ENCODE data around the gene CLASP2. TPM values are rescaled to one million over a fixed set of nuclear protein-coding genes. Genes with fewer than 3 reads are reported as not detected.

Gene CLASP2
- total and polyA plus RNA-seq, 3 experiments from 2014 or later, result 13.7 to 53.8 (median 47.0) TPM

DNA sequence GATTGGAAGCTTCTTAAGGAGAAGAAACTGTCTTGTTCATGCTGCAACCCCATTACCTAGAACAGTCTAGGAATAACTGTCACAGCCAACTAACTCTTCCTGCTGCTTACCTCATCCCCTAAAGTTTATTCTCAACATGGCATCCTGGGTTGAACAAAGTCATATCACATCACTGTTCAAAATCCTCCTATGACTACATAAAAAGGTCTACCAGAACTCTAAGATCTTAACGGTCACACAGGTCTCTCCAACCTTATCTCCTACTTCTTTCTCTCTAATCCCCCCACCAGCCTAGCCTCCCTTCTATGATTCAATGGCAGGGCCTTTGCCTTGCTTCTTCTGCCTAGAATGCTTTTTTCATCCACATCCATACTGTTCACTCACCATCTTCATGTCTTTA lies 69.3 kb downstream of the CLASP2 start:
- no peak overlapping the region for H3K4me3 ChIP-seq (ENCODE audit: low read length)
- H3K4me1 ChIP-seq (ENCODE audit: insufficient read depth, low read length), result peaks cover 4% of the 10 kb centered on the region
- peaks cover 0 to 2% of the 10 kb centered on the region in 2 donors for H3K27me3 Mint-ChIP-seq
- no peaks in the 10 kb centered on the region for H3K36me3 ChIP-seq (ENCODE audit: insufficient read depth, low read length)
- no peaks in the 10 kb centered on the region for H3K27me3 ChIP-seq (ENCODE audit: insufficient read depth, low read length, poor library complexity, severe bottlenecking)
- H3K4me3 Mint-ChIP-seq, result no peak overlapping the region
- H3K9me3 ChIP-seq (ENCODE audit: low read length), result no peaks in the 10 kb centered on the region
- ChIA-PET POLR2A (no interaction called here), CTCF (no interaction called here)
- H3K27ac ChIP-seq (ENCODE audit: low read depth, low read length), result no peak overlapping the region
- H3K36me3 Mint-ChIP-seq, result peaks cover 0 to 9% (median under 1%) of the 10 kb centered on the region in 3 donors
- H3K4me1 Mint-ChIP-seq, result peaks cover 21 to 46% (median 28%) of the 10 kb centered on the region in 3 donors
- no peak for DNase-seq
- H3K27ac Mint-ChIP-seq, result peak overlapping the region in 3 of 8 donors; percentile 4 to 47 (median 5)
- H3K9me3 Mint-ChIP-seq, result no peaks in the 10 kb centered on the region

DNA sequence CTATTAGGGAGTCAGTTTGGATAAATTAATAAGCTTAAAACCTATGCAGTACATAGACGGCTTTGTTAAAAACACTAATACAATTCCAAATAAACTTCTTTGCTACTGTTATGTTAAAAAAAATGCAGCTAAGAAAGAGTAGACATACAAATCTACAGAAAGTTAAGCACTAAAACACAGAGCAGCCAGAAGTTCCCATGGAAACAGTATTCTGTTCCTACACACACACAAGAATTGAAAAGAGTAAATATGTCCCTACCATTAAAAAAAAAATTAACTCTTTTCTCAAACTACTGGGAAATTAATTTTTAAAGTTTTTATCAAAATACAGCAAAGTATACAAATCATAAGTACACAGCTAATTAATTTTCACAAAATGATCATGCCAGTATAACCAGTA lies 71.6 kb downstream of the CLASP2 start:
- no peaks in the 10 kb centered on the region for H3K36me3 ChIP-seq (ENCODE audit: insufficient read depth, low read length)
- Mint-ChIP-seq H3K9me3 (no peaks in the 10 kb centered on the region), H3K36me3 (peaks cover 0 to 18% (median 2%) of the 10 kb centered on the region in 3 donors), H3K4me1 (peaks cover 15 to 30% (median 18%) of the 10 kb centered on the region in 3 donors), H3K27ac (no peak overlapping the region), H3K27me3 (no peaks in the 10 kb centered on the region), H3K4me3 (no peak overlapping the region)
- peaks cover 4% of the 10 kb centered on the region for H3K4me1 ChIP-seq (ENCODE audit: insufficient read depth, low read length)
- ChIA-PET POLR2A (no interaction called here), CTCF (interaction anchor here (1.0 to 2.2 kb wide), 2 partner anchors 10 to 140 kb away, joined by 4 to 15 read pairs; no protein-coding TSS in a partner anchor)
- no peak for DNase-seq
- no peak overlapping the region for H3K4me3 ChIP-seq (ENCODE audit: low read length)
- H3K9me3 ChIP-seq (ENCODE audit: low read length), result no peaks in the 10 kb centered on the region
- H3K27me3 ChIP-seq (ENCODE audit: insufficient read depth, low read length, poor library complexity, severe bottlenecking), result no peaks in the 10 kb centered on the region
- H3K27ac ChIP-seq (ENCODE audit: low read depth, low read length), result no peak overlapping the region

DNA sequence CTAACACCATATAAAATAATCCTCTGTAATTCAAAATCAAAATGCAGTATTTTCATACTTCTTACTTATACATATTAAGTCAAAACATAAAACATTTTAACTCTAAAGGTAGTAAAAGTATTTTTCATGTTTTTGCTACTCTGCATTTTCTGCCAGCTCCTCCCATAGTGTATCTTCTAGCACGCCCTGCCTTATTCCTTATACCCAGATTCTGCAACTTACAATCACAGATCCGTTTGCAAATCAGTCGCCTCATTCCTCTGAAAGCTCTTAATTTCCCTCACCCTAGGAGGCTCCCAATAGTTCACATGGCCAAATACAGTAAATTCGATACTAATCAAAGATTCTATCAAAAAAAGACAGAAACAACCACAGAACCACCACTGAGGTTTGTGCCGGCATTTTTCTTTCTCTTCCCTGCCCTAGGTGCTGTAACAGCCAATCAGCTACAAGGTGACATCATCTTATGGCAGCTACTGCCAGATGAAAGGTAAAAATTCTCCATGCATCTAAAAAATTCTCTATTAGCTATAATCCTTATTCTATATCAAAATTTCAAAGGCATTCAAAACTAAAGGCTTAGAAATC lies 72.9 kb downstream of the CLASP2 start:
- CTCF ChIA-PET, result interaction anchor here (2.2 kb wide), 1 partner anchor 141 kb away, joined by 15 read pairs; no protein-coding TSS in a partner anchor
- no peaks in the 10 kb centered on the region for H3K9me3 Mint-ChIP-seq
- Histone ChIP-seq H3K36me3 (ENCODE audit: insufficient read depth, low read length) (no peaks in the 10 kb centered on the region), H3K27me3 (ENCODE audit: insufficient read depth, low read length, poor library complexity, severe bottlenecking) (no peaks in the 10 kb centered on the region), H3K27ac (ENCODE audit: low read depth, low read length) (no peak overlapping the region), H3K4me3 (ENCODE audit: low read length) (peak overlapping the region; percentile 51), H3K9me3 (ENCODE audit: low read length) (no peaks in the 10 kb centered on the region), H3K4me1 (ENCODE audit: insufficient read depth, low read length) (peaks cover 4% of the 10 kb centered on the region)
- peak overlapping the region; percentile 73 to 88 (median 80) for H3K4me3 Mint-ChIP-seq
- DNase-seq, result peak in 4 of 5 donors; percentile 12 to 53 (median 38)
- POLR2A ChIA-PET, result no interaction called here
- H3K36me3 Mint-ChIP-seq, result peaks cover 0 to 21% (median 2%) of the 10 kb centered on the region in 3 donors
- H3K4me1 Mint-ChIP-seq, result peaks cover 12 to 22% (median 15%) of the 10 kb centered on the region in 3 donors
- peak overlapping the region; percentile 8 to 94 (median 40) for H3K27ac Mint-ChIP-seq
- no peaks in the 10 kb centered on the region for H3K27me3 Mint-ChIP-seq

DNA sequence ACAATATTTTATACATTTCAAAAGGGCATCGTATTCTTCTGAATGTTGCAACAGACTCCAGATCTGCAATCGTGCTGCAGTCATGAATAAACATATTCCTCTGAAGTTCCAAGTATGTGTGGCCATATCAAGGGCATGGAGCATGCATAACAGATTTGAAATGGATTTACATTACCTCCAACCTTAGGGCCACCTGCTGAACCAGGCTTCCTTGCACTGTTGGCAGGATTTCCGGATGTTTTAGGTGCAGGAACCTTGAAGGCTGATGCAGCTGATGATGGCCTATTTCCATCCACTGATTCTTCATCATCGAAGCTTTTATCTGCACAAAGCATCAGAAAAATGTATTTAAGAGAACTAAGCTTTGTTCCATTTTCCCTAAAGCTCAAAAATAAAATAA lies 73.5 kb downstream of the CLASP2 start:
- CTCF ChIA-PET, result interaction anchor here (2.2 kb wide), 1 partner anchor 142 kb away, joined by 15 read pairs; no protein-coding TSS in a partner anchor
- Histone ChIP-seq H3K4me3 (ENCODE audit: low read length) (no peak overlapping the region), H3K9me3 (ENCODE audit: low read length) (no peaks in the 10 kb centered on the region), H3K27me3 (ENCODE audit: insufficient read depth, low read length, poor library complexity, severe bottlenecking) (no peaks in the 10 kb centered on the region), H3K36me3 (ENCODE audit: insufficient read depth, low read length) (no peaks in the 10 kb centered on the region), H3K27ac (ENCODE audit: low read depth, low read length) (no peak overlapping the region), H3K4me1 (ENCODE audit: insufficient read depth, low read length) (peaks cover 4% of the 10 kb centered on the region)
- no peaks in the 10 kb centered on the region for H3K27me3 Mint-ChIP-seq
- POLR2A ChIA-PET, result no interaction called here
- peaks cover 12 to 19% (median 14%) of the 10 kb centered on the region in 3 donors for H3K4me1 Mint-ChIP-seq
- peaks cover 0 to 24% (median 2%) of the 10 kb centered on the region in 3 donors for H3K36me3 Mint-ChIP-seq
- no peak overlapping the region for H3K27ac Mint-ChIP-seq
- H3K9me3 Mint-ChIP-seq, result no peaks in the 10 kb centered on the region
- no peak for DNase-seq
- peak overlapping the region in 1 of 7 donors; percentile 45 for H3K4me3 Mint-ChIP-seq

DNA sequence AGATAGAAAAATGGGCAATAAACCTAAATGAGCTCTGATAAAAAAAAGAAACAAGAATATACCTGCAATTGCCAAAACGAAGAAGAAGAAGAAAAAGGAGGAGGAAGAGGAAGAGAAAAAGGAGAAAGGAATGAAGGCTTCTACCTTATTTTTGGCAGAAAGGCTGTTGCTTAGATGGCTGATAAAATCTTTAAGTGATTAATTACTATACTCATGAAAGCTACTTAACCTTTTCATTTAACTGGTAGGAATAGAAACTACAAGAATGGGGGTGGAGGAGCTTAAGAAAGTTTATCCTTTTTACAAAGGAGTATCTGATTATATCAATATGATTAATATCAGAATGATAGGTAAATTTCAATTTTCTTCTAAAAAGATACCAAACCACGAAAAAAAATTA lies 75.2 kb downstream of the CLASP2 start:
- CTCF ChIA-PET, result interaction anchor here (0.7 to 1.5 kb wide), 2 partner anchors 133 to 144 kb away, joined by 3 to 4 read pairs; no protein-coding TSS in a partner anchor
- DNase-seq, result no peak

DNA sequence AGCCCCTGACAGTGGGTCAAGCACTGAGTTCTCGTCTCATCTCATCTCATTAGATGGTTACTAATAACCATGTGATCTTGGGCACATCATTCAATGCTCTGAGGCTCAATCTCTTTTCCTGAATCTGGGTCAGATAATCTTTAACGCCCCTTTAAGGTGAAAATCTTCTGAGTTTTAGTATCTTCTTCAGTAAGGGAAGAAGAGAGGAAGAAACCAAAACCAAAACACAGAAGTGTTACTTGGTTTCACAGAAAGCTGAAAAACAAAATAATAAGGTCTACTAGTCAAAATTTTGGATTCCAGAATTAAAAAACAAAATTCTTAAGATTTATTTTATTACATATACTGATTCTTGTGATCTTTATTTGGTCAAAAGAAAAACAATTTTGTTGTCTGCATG lies 78.2 kb downstream of the CLASP2 start:
- CTCF ChIA-PET, result interaction anchor here (2.5 kb wide), 1 partner anchor 147 kb away, joined by 5 read pairs; no protein-coding TSS in a partner anchor
- H3K36me3 ChIP-seq (ENCODE audit: insufficient read depth, low read length), result no peaks in the 10 kb centered on the region
- POLR2A ChIA-PET, result no interaction called here
- Mint-ChIP-seq H3K9me3 (no peaks in the 10 kb centered on the region), H3K27ac (no peak overlapping the region), H3K36me3 (peaks cover 0 to 34% (median 5%) of the 10 kb centered on the region in 3 donors), H3K4me1 (peaks cover under 1 to 3% (median 3%) of the 10 kb centered on the region in 3 donors), H3K4me3 (no peak overlapping the region), H3K27me3 (no peaks in the 10 kb centered on the region)
- no peak for DNase-seq
- H3K9me3 ChIP-seq (ENCODE audit: low read length), result no peaks in the 10 kb centered on the region
- H3K27me3 ChIP-seq (ENCODE audit: insufficient read depth, low read length, poor library complexity, severe bottlenecking), result no peaks in the 10 kb centered on the region
- H3K27ac ChIP-seq (ENCODE audit: low read depth, low read length), result no peak overlapping the region
- H3K4me1 ChIP-seq (ENCODE audit: insufficient read depth, low read length), result no peaks in the 10 kb centered on the region
- H3K4me3 ChIP-seq (ENCODE audit: low read length), result no peak overlapping the region

More for the DNA sequence above, 75.2 kb downstream of the CLASP2 start:
- POLR2A ChIA-PET, result no interaction called here
- Mint-ChIP-seq H3K4me1 (peaks cover 10 to 12% (median 11%) of the 10 kb centered on the region in 3 donors), H3K4me3 (no peak overlapping the region), H3K9me3 (no peaks in the 10 kb centered on the region), H3K36me3 (peaks cover 0 to 35% (median 5%) of the 10 kb centered on the region in 3 donors), H3K27ac (no peak overlapping the region), H3K27me3 (no peaks in the 10 kb centered on the region)
- H3K4me3 ChIP-seq (ENCODE audit: low read length), result no peak overlapping the region
- no peak overlapping the region for H3K27ac ChIP-seq (ENCODE audit: low read depth, low read length)
- no peaks in the 10 kb centered on the region for H3K36me3 ChIP-seq (ENCODE audit: insufficient read depth, low read length)
- H3K9me3 ChIP-seq (ENCODE audit: low read length), result no peaks in the 10 kb centered on the region
- H3K4me1 ChIP-seq (ENCODE audit: insufficient read depth, low read length), result peaks cover 4% of the 10 kb centered on the region
- H3K27me3 ChIP-seq (ENCODE audit: insufficient read depth, low read length, poor library complexity, severe bottlenecking), result no peaks in the 10 kb centered on the region

DNA sequence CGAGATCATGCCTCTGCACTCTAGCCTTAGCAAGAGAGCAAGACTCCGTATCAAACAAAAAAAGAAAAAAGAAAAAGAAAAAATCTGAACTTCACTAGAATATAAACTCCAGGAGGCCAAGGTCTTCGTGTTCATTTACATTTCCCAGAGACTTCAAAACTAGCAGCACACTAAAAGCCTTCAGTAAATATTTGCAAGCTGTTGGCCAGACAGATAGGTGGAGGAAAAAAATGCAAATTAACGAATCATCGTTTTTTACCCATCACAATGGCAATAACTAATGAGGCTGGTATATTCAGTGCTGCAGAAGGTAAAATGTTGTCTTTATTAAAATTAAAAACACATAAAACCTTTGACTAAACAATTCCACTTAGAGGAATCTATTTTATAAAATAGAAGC lies 80.6 kb downstream of the CLASP2 start:
- H3K4me1 ChIP-seq (ENCODE audit: insufficient read depth, low read length), result no peaks in the 10 kb centered on the region
- H3K27ac Mint-ChIP-seq, result no peak overlapping the region
- peaks cover 0 to 34% (median 8%) of the 10 kb centered on the region in 3 donors for H3K36me3 Mint-ChIP-seq
- ChIA-PET CTCF (interaction anchor here (0.6 to 1.7 kb wide), 5 partner anchors 9 to 162 kb away, joined by 3 to 7 read pairs (median 4); no protein-coding TSS in a partner anchor), POLR2A (no interaction called here)
- peaks cover 0 to 3% (median 2%) of the 10 kb centered on the region in 3 donors for H3K4me1 Mint-ChIP-seq
- no peaks in the 10 kb centered on the region for H3K9me3 Mint-ChIP-seq
- no peaks in the 10 kb centered on the region for H3K36me3 ChIP-seq (ENCODE audit: insufficient read depth, low read length)
- H3K9me3 ChIP-seq (ENCODE audit: low read length), result no peaks in the 10 kb centered on the region
- no peaks in the 10 kb centered on the region for H3K27me3 Mint-ChIP-seq
- H3K4me3 Mint-ChIP-seq, result no peak overlapping the region
- no peak overlapping the region for H3K4me3 ChIP-seq (ENCODE audit: low read length)
- H3K27me3 ChIP-seq (ENCODE audit: insufficient read depth, low read length, poor library complexity, severe bottlenecking), result no peaks in the 10 kb centered on the region
- DNase-seq, result no peak
- H3K27ac ChIP-seq (ENCODE audit: low read depth, low read length), result no peak overlapping the region

DNA sequence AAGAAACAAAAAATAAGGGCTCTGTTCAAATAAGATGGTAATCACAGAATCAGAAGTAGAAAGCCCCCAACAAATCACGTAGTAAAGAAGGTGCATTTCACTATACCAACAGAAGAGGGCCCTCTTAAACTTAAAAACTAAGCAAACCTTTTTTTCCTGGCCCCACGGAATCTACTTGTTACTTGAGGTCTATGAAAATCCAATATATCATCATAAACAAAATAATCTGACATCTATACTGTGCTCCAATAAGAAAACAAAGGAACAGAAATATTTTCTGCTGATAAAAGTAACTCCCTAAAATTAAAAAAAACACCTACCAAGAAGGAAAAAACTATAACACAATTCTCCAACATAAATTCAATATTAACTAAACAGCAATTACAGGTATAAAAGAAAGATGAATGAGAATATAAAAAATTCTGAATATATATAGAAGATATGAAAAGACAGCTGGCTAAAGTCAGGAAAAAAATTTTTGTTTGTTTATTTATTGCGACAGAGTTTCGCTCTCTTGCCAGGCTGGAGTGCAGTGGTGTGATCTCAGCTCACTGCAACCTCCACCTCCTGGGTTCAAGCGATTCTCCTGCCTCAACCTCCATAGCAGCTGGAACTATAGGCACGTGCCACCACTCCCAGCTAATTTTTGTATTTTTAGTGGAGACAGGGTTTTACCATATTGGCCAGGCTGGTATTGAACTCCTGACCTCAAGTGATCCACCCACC lies 81.8 kb downstream of the CLASP2 start:
- peaks cover 0 to 3% (median 2%) of the 10 kb centered on the region in 3 donors for H3K4me1 Mint-ChIP-seq
- peaks cover 0 to 34% (median 8%) of the 10 kb centered on the region in 3 donors for H3K36me3 Mint-ChIP-seq
- Histone ChIP-seq H3K36me3 (ENCODE audit: insufficient read depth, low read length) (no peaks in the 10 kb centered on the region), H3K9me3 (ENCODE audit: low read length) (no peaks in the 10 kb centered on the region), H3K27me3 (ENCODE audit: insufficient read depth, low read length, poor library complexity, severe bottlenecking) (no peaks in the 10 kb centered on the region), H3K4me3 (ENCODE audit: low read length) (no peak overlapping the region), H3K27ac (ENCODE audit: low read depth, low read length) (no peak overlapping the region), H3K4me1 (ENCODE audit: insufficient read depth, low read length) (no peaks in the 10 kb centered on the region)
- no peaks in the 10 kb centered on the region for H3K27me3 Mint-ChIP-seq
- peak in 2 of 5 donors; percentile 26 to 38 for DNase-seq
- POLR2A ChIA-PET, result interaction anchor here (0.7 kb wide), 1 partner anchor 197 kb away, joined by 3 read pairs; no protein-coding TSS in a partner anchor
- CTCF ChIA-PET, result interaction anchor here (0.9 to 1.7 kb wide), 4 partner anchors 10 to 163 kb away, joined by 3 to 7 read pairs (median 4); no protein-coding TSS in a partner anchor
- no peaks in the 10 kb centered on the region for H3K9me3 Mint-ChIP-seq
- H3K4me3 Mint-ChIP-seq, result no peak overlapping the region
- peak overlapping the region in 1 of 8 donors; percentile 58 for H3K27ac Mint-ChIP-seq
